Erythroblast (primary cell): ENCODE results near the gene UFM1.
"Not testable (repeated sequence)": the region's sequence is repeated elsewhere in the genome, so short reads cannot be mapped to it uniquely, and the experiment has no call there.

Experiments
- GATA1 ChIP-seq: IDR thresholded peaks from 2 replicates; pipeline ENCODE4 v1.6.1; 2011; ENCODE audit warnings: low read depth, mild to moderate bottlenecking, control low read depth, low read length, moderate library complexity
- POLR2A ChIP-seq: IDR thresholded peaks from 2 replicates; pipeline ENCODE4 v1.6.1; 2011; ENCODE audit warnings: mild to moderate bottlenecking, low read length

DNA sequence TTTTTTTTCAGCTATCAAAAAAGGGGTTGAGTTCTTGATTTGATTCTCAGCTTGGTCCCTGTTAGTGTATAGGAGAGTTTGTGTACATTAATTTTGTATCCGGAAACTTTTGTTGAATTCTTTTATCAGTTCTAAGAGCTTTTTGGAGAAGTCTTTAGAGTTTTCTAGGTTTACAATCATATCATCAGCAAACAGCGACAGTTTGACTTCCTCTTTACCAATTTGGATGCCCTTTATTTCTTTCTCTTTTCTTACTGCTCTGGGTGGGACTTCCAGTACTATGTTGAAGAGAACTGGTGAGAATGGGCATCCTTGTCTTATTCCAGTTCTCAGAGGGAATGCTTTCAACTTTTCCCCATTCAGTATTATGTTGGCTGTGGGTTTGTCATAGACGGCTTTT lies 20.4 kb downstream of the UFM1 start:
- not testable (repeated sequence) for TF ChIP-seq POLR2A, GATA1
